ENCODE measurements around the gene NEIL1.
"Not testable (repeated sequence)": the region's sequence is repeated elsewhere in the genome, so short reads cannot be mapped to it uniquely, and the experiment has no call there.

NEIL1 gene

GRCh38 chr15:75346796-75347221 is at the start of gene NEIL1:
TSS of gene NEIL1 (plus strand) at chr15:75347039. CDS start at chr15:75348906, 1,867 bp downstream.
- H3K27me3 Mint-ChIP-seq, result no peaks in the 10 kb centered on the region

GRCh38 chr15:75298541-75299310 is 48.1 kb upstream of the NEIL1 start:
- not testable (repeated sequence) for H3K9me3 Mint-ChIP-seq, DNase-seq, H3K27ac Mint-ChIP-seq, H3K4me3 Mint-ChIP-seq, H3K4me1 Mint-ChIP-seq
- ATAC-seq, result peak; percentile 97
- H3K27me3 Mint-ChIP-seq, result peaks cover 11% of the 10 kb centered on the region

More at GRCh38 chr15:75346796-75347221, at the start of gene NEIL1:
- ATAC-seq (no peak), DNase-seq (no peak)
- Mint-ChIP-seq H3K4me1 (peaks cover 44% of the 10 kb centered on the region), H3K27ac (peak within 1 kb of the TSS in 1 of 2 donors; percentile 65), H3K4me3 (peak within 1 kb of the TSS; percentile 82 to 95), H3K9me3 (peaks cover 14 to 26% of the 10 kb centered on the region in 2 donors)

- H3K27ac Mint-ChIP-seq, H3K9me3 Mint-ChIP-seq, H3K4me1 Mint-ChIP-seq, H3K4me3 Mint-ChIP-seq: not testable (repeated sequence)
- ATAC-seq, result peak; percentile 94
- peaks cover 16% of the 10 kb centered on the region for H3K27me3 Mint-ChIP-seq
- peak; percentile 59 to 70 for DNase-seq
Measured at GRCh38 chr15:75299311-75299688, 47.5 kb upstream of the NEIL1 start.

- Mint-ChIP-seq H3K27me3 (peaks cover 23% of the 10 kb centered on the region), H3K27ac (peak overlapping the region in 1 of 2 donors; percentile 61)
- ATAC-seq, DNase-seq, H3K4me3 Mint-ChIP-seq, H3K4me1 Mint-ChIP-seq, H3K9me3 Mint-ChIP-seq: not testable (repeated sequence)
Measured at GRCh38 chr15:75300026-75300425, 46.8 kb upstream of the NEIL1 start.

GRCh38 chr15:75302318-75302717 is 44.5 kb upstream of the NEIL1 start:
- Mint-ChIP-seq H3K4me3 (no peak overlapping the region), H3K27me3 (peaks cover 36% of the 10 kb centered on the region), H3K4me1 (no peaks in the 10 kb centered on the region), H3K9me3 (no peaks in the 10 kb centered on the region), H3K27ac (no peak overlapping the region)
- ATAC-seq (no peak), DNase-seq (no peak)

GRCh38 chr15:75302753-75303152 is 44.1 kb upstream of the NEIL1 start:
- H3K4me1 Mint-ChIP-seq, H3K9me3 Mint-ChIP-seq: not testable (repeated sequence)

GRCh38 chr15:75306188-75306587 is 40.7 kb upstream of the NEIL1 start:
- H3K27me3 Mint-ChIP-seq, result peaks cover 46% of the 10 kb centered on the region
- ATAC-seq (no peak), DNase-seq (no peak)
- H3K27ac Mint-ChIP-seq, result no peak overlapping the region
- H3K9me3 Mint-ChIP-seq, result no peaks in the 10 kb centered on the region
- H3K4me1 Mint-ChIP-seq, result no peaks in the 10 kb centered on the region
- H3K4me3 Mint-ChIP-seq, result no peak overlapping the region

More at GRCh38 chr15:75302753-75303152, 44.1 kb upstream of the NEIL1 start:
- DNase-seq, H3K4me3 Mint-ChIP-seq, ATAC-seq, H3K27ac Mint-ChIP-seq: not testable (repeated sequence)
- H3K27me3 Mint-ChIP-seq, result peaks cover 36% of the 10 kb centered on the region

GRCh38 chr15:75307778-75308390 is 39.0 kb upstream of the NEIL1 start:
- peaks cover 46% of the 10 kb centered on the region for H3K27me3 Mint-ChIP-seq
- ATAC-seq (peak; percentile 50), DNase-seq (no peak)
- H3K9me3 Mint-ChIP-seq, result no peaks in the 10 kb centered on the region
- peaks cover 5% of the 10 kb centered on the region for H3K4me1 Mint-ChIP-seq
- no peak overlapping the region for H3K4me3 Mint-ChIP-seq
- H3K27ac Mint-ChIP-seq, result no peak overlapping the region

GRCh38 chr15:75309711-75310110 is 37.1 kb upstream of the NEIL1 start:
- peaks cover 37% of the 10 kb centered on the region for H3K27me3 Mint-ChIP-seq
- H3K9me3 Mint-ChIP-seq, result no peaks in the 10 kb centered on the region
- no peak for ATAC-seq
- DNase-seq, result no peak
- peak overlapping the region in 1 of 2 donors; percentile 15 for H3K27ac Mint-ChIP-seq
- no peak overlapping the region for H3K4me3 Mint-ChIP-seq
- peaks cover 5% of the 10 kb centered on the region for H3K4me1 Mint-ChIP-seq

- not testable (repeated sequence) for H3K4me1 Mint-ChIP-seq, ATAC-seq, H3K27ac Mint-ChIP-seq, H3K4me3 Mint-ChIP-seq, H3K9me3 Mint-ChIP-seq
- peak in 1 of 2 donors; percentile 26 for DNase-seq
- peaks cover 21% of the 10 kb centered on the region for H3K27me3 Mint-ChIP-seq
Measured at GRCh38 chr15:75312548-75312947, 34.3 kb upstream of the NEIL1 start.

- Mint-ChIP-seq H3K9me3 (no peaks in the 10 kb centered on the region), H3K4me3 (no peak overlapping the region), H3K27ac (no peak overlapping the region), H3K4me1 (peaks cover 5% of the 10 kb centered on the region), H3K27me3 (peaks cover 16% of the 10 kb centered on the region)
- DNase-seq, result no peak
- no peak for ATAC-seq
Measured at GRCh38 chr15:75313116-75313845, 33.6 kb upstream of the NEIL1 start.

- Mint-ChIP-seq H3K27ac (no peak overlapping the region), H3K9me3 (no peaks in the 10 kb centered on the region), H3K4me1 (peaks cover 5% of the 10 kb centered on the region), H3K27me3 (peaks cover 2% of the 10 kb centered on the region), H3K4me3 (no peak overlapping the region)
- no peak for ATAC-seq
- DNase-seq, result no peak
Measured at GRCh38 chr15:75314552-75315290, 32.1 kb upstream of the NEIL1 start.

GRCh38 chr15:75319231-75319897 is 27.5 kb upstream of the NEIL1 start:
- not testable (repeated sequence) for H3K9me3 Mint-ChIP-seq, DNase-seq, H3K27me3 Mint-ChIP-seq, H3K4me1 Mint-ChIP-seq, ATAC-seq, H3K4me3 Mint-ChIP-seq, H3K27ac Mint-ChIP-seq

GRCh38 chr15:75321711-75322110 is 25.1 kb upstream of the NEIL1 start:
- no peak overlapping the region for H3K4me3 Mint-ChIP-seq
- H3K9me3 Mint-ChIP-seq, result no peaks in the 10 kb centered on the region
- no peaks in the 10 kb centered on the region for H3K4me1 Mint-ChIP-seq
- no peak overlapping the region for H3K27ac Mint-ChIP-seq
- no peak for DNase-seq
- no peaks in the 10 kb centered on the region for H3K27me3 Mint-ChIP-seq
- ATAC-seq, result no peak

- Mint-ChIP-seq H3K4me3 (no peak overlapping the region), H3K4me1 (no peaks in the 10 kb centered on the region), H3K27ac (no peak overlapping the region), H3K9me3 (no peaks in the 10 kb centered on the region), H3K27me3 (no peaks in the 10 kb centered on the region)
- DNase-seq (no peak), ATAC-seq (no peak)
Measured at GRCh38 chr15:75325922-75326321, 20.9 kb upstream of the NEIL1 start.
